Forelimb muscle (tissue), 1 donor: ENCODE data around the gene SPRR1A. TPM values are rescaled to one million over a fixed set of nuclear protein-coding genes. Genes with fewer than 3 reads are reported as not detected.
"Not testable (repeated sequence)": the region's sequence is repeated elsewhere in the genome, so short reads cannot be mapped to it uniquely, and the experiment has no call there.

ENCODE experiments used
- DNase-seq: peaks from one replicate; pipeline ENCODE4 v3.0.0-alpha.2; 2013; ENCODE audit warnings: low read depth
- polyA plus RNA-seq: library from polyadenylated mRNA; unstranded; fragments of 120-200 nt; gene quantifications from one replicate; pipeline ENCODE4 v1.2.1, GENCODE V29; 2013; ENCODE audit not compliant: insufficient read length

Gene SPRR1A
- polyA plus RNA-seq, 1 donor, result not detected

- no peak for DNase-seq
Observed at GRCh38 chr1:152972196-152972886, 11.5 kb upstream of the SPRR1A start.

DNA sequence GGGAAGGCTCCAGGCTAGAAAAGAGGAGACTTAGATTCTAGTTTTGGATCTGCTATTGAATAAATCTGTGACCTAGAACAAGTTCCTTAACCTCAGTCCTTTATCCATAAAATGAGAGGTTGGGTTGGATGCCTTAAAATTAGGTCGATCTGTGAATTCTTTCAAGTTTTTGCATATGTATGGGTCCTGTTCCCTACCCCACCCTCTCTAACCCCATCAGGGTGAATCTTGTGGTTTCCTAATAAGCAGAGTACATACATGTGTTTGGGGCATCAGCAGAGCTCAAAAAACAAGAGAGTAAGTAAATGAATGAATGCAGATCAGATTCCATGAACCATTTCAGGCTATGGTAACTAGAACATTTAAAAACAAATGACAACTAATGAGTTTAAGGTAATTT, 7.2 kb upstream of the SPRR1A start:
- no peak for DNase-seq

GRCh38 chr1:152977614-152978013, 6.3 kb upstream of the SPRR1A start:
- DNase-seq, result no peak

GRCh38 chr1:152980676-152981075, 3.2 kb upstream of the SPRR1A start:
- no peak for DNase-seq

- DNase-seq, result no peak
Observed at GRCh38 chr1:152981146-152981871, 2.6 kb upstream of the SPRR1A start.

DNA sequence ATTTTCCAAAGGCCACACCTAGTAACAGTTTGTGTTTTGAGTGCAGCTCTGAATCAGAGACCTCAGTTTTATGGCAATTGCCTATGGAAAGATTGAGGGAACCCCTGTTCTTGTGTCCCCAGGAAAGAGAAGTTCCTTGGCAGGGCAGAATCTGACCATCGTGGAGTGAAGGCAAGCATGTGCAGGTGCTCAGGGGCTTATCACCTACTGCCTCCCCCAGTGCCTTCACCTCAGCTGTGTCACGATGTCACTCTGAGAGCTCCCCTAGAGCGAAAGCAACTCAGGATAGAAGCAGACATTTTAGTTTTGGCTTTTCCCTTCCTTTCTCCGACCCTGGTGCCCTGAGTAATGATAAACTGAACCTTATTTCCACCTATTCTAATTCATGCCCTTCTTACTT, 1.8 kb upstream of the SPRR1A start:
- no peak for DNase-seq

GRCh38 chr1:152983234-152983633, 647 bp upstream of the SPRR1A start:
- DNase-seq, result no peak

GRCh38 chr1:152986578-152986977, 2.7 kb downstream of the SPRR1A start:
- DNase-seq, result no peak

GRCh38 chr1:152993186-152993585, 9.3 kb downstream of the SPRR1A start:
- no peak for DNase-seq

DNA sequence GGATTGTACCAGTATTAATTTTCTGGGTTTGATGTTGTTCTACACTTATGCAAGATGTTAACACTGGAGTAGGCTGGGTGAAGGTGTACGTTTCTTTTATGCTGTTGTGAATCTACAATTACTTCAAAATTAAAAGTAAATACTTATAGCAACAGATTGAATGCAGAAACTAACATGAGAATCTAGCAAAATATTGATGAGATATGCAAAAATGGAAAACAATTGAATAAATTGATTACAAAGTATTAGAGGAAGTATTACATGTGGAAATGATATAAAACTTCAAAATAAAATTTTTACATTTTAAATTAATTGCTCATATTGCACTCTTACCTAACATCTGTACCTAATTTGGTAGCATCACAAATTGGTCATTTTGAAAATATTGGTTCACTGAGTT, 12.0 kb downstream of the SPRR1A start:
- no peak for DNase-seq

DNA sequence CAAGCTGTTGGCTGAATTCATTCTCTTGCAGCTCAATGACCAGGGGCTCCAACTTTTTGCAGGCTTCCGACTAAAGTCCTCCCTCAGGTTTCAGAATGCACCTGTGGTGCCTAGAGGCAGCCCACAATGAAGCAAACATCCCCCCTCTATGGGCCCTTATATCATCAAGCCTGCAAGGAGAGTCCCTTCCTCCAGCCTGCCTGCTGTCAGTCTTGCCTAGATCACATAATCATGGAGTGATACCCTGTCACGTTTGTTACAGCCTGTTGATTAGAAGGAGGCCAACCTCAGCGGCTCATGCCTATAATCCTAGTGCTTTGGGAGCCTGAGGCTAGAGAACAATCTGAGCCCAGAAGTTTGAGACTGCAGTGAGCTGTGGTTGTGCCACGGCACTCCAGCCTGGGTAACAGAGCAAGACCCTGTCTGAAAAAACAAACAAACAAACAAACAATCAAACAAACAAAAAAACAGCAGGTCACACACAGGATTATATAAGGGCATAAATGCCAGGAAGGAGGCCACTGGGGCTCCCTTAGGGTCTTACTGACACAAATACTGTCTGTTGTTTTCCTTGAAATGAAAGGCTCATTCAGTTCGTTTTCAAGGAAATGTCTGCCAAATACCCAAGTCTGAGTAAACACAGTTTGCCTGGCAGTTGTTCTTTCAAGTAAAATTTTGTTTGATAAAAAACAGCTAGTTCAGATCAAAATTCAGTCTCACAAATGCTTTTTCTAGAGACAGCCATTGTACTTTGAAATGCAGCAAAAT, 12.9 kb downstream of the SPRR1A start:
- DNase-seq, result no peak

- DNase-seq, result no peak
Observed at GRCh38 chr1:152997901-152998300, 14.0 kb downstream of the SPRR1A start.

- no peak for DNase-seq
Observed at GRCh38 chr1:152998476-152998875, 14.6 kb downstream of the SPRR1A start.

GRCh38 chr1:152999818-153000217, 15.9 kb downstream of the SPRR1A start:
- DNase-seq, result no peak

- no peak for DNase-seq
Observed at GRCh38 chr1:153000294-153000693, 16.4 kb downstream of the SPRR1A start.

- no peak for DNase-seq
Observed at GRCh38 chr1:153001382-153001781, 17.5 kb downstream of the SPRR1A start, which contains the start of gene SPRR3. SPRR3 (plus strand) TSS chr1:153001749; CDS start chr1:153003021, 1,272 bp downstream.

DNA sequence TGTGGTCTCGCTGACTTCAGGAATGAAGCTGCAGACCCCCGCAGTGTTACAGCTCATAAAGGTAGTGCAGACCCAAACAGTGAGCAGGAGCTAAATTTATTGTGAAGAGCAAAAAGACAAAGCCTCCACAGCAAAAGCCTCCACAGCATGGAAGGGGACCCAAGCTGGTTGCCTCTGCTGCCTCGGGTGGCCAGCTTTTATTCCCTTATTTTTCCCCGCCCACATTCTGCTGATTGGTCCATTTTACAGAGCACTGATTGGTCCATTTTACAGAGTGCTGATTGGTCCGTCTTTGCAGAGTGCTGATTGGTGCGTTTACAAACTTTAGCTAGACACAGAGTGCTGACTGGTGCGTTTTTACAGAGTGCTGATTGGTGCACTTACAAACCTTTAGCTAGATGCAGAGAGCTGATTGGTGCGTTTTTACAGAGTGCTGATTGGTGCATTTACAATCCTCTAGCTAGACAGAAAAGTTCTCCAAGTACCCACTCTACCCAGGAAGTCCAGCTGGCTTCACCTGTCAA, 27.4 kb downstream of the SPRR1A start:
- not testable (repeated sequence) for DNase-seq

- not testable (repeated sequence) for DNase-seq
Observed at GRCh38 chr1:153021829-153022228, 37.9 kb downstream of the SPRR1A start.

GRCh38 chr1:153022340-153022739, 38.5 kb downstream of the SPRR1A start:
- not testable (repeated sequence) for DNase-seq

- DNase-seq, result no peak
Observed at GRCh38 chr1:153023109-153023508, 39.2 kb downstream of the SPRR1A start.

DNA sequence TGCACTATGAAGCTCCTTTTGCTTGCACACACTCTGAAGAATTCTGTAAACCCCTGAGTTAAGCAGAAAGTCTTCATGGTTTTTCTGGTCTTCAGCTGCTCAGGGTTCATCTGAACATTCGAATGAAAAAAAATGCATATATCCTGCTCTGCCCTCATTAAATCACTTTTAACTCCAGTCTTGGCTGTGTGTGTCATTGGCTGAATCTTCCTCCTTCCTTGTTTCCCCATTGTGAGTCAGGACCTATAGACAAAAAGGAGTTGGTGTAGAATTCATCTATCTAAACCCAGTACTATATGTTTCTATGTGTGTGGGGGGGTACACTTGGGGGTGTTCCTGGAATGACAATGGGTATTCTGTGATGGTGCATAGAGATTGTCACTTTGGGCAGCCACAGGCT, 40.5 kb downstream of the SPRR1A start:
- DNase-seq, result no peak

- DNase-seq, result no peak
Observed at GRCh38 chr1:153025797-153026196, 41.9 kb downstream of the SPRR1A start.
